VCaP (cell line): ENCODE results near the gene GAR1.

Experiments
- H3K27ac ChIP-seq: fragments of 450-650 bp; 2 replicates; pipeline ENCODE4 v1.5.1; 2017
- CTCF ChIP-seq: fragments of 450-650 bp; conservative IDR thresholded peaks from 2 replicates; pipeline ENCODE4 v1.5.1; 2017; ENCODE audit warnings: mild to moderate bottlenecking, moderate library complexity

The GAR1 gene

GRCh38 chr4:109801895-109802319 lies 13.7 kb upstream of the GAR1 start, which contains the start of gene CFI:
CFI (minus strand) TSS chr4:109801999; CDS start chr4:109801971, 28 bp downstream.
- TF ChIP-seq CTCF, result no peak

GRCh38 chr4:109803924-109804571 lies 11.5 kb upstream of the GAR1 start:
- peak; percentile 77 for TF ChIP-seq CTCF
- H3K27ac ChIP-seq, result no peak overlapping the region

More at GRCh38 chr4:109801895-109802319, 13.7 kb upstream of the GAR1 start, which contains the start of gene CFI:
- no peak within 1 kb of the TSS for H3K27ac ChIP-seq

- H3K27ac ChIP-seq, result no peak overlapping the region
- TF ChIP-seq CTCF, result no peak
Measured at GRCh38 chr4:109809655-109810054, 5.9 kb upstream of the GAR1 start.

GRCh38 chr4:109810552-109811387 lies 4.8 kb upstream of the GAR1 start:
- no peak overlapping the region for H3K27ac ChIP-seq
- TF ChIP-seq CTCF, result no peak

GRCh38 chr4:109811707-109812106 lies 3.9 kb upstream of the GAR1 start:
- H3K27ac ChIP-seq, result no peak overlapping the region
- no peak for TF ChIP-seq CTCF

GRCh38 chr4:109816082-109816442 lies 500 bp downstream of the GAR1 start:
- no peak for TF ChIP-seq CTCF
- H3K27ac ChIP-seq, result peak overlapping the region; percentile 80

- TF ChIP-seq CTCF, result no peak
- H3K27ac ChIP-seq, result no peak overlapping the region; the same call in 1 of the 2 replicates
Measured at GRCh38 chr4:109816894-109817293, 1.3 kb downstream of the GAR1 start.
